GM23338 (cell line): ENCODE results near the gene AGTRAP.

Experiments used
- EZH2 ChIP-seq: fragments of 200-600 bp; sonication (generic); IDR thresholded peaks from one replicate; pipeline ENCODE4 v1.8.0; 2017; ENCODE audit warnings: antibody characterized with exemption, mild to moderate bottlenecking, low read depth; ENCODE audit not compliant: unreplicated experiment
- EZH2phosphoT487 ChIP-seq: fragments of 200-600 bp; sonication (generic); IDR thresholded peaks from one replicate; pipeline ENCODE4 v1.8.1; 2018; ENCODE audit warnings: antibody characterized with exemption; ENCODE audit not compliant: unreplicated experiment
- POLR2AphosphoS5 ChIP-seq: IDR thresholded peaks from 2 replicates; pipeline ENCODE4 v1.6.1; 2016; ENCODE audit warnings: antibody characterized with exemption, low read depth
- ZNF331 ChIP-seq: fragments of 250-450 bp; sonication (Bioruptor Pico); IDR thresholded peaks from 2 replicates; pipeline ENCODE4 v1.5.0; 2020; ENCODE audit warnings: low read depth, mild to moderate bottlenecking, moderate library complexity
- TF ChIP-seq, protein P1 (sequence below), 2 experiments: fragments of 200-600 bp in 1 of 2; sonication (generic) in 1 of 2; conservative IDR thresholded peaks; 2 replicates each; pipeline versions ENCODE4 v1.5.1 to v1.6.1; 2016 to 2017; ENCODE audit warnings: antibody characterized with exemption in 2 of 2, low read depth in 2 of 2, mild to moderate bottlenecking in 2 of 2, moderate library complexity in 1 of 2

DNA sequence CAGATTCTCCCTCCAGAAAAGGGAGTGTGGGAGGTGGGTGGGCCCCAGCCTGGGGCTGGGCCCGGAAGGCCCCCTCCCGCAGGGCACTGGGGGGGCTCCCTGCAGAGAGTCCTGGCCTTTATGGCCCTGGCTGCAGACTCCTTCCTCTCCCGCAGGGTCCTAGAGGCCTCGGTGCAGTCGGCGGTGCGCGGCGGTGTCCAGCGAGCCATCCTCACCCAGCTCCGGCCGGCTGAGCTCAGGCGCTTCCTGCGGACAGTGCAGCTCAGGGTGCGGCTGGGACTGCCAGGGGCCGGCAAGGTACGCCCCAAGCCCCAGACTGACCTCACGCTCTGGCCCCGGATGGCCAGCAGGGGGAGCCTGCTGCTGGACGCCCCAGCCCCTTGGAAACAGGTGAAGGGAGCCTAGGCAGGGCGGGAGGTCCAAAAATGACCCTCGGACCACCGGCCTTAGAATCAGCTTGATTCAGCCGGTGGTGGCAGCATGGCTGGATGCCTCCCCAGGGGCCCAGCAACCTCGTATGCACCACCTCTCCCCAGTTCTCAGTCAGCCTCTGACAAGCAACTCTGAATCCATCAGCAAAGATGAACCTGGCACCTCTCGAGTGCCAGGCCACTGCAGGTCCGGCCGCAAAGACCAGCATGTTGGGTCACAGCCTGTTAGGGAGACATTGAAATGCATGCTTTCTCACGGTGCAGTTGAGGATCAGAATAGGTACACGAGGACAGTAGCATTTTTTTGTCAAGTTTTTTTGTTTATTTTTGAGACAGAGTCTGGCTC is 49.2 kb downstream of the AGTRAP start:
- TF ChIP-seq, protein P1, sequence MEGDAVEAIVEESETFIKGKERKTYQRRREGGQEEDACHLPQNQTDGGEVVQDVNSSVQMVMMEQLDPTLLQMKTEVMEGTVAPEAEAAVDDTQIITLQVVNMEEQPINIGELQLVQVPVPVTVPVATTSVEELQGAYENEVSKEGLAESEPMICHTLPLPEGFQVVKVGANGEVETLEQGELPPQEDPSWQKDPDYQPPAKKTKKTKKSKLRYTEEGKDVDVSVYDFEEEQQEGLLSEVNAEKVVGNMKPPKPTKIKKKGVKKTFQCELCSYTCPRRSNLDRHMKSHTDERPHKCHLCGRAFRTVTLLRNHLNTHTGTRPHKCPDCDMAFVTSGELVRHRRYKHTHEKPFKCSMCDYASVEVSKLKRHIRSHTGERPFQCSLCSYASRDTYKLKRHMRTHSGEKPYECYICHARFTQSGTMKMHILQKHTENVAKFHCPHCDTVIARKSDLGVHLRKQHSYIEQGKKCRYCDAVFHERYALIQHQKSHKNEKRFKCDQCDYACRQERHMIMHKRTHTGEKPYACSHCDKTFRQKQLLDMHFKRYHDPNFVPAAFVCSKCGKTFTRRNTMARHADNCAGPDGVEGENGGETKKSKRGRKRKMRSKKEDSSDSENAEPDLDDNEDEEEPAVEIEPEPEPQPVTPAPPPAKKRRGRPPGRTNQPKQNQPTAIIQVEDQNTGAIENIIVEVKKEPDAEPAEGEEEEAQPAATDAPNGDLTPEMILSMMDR (conservative IDR thresholded peaks at IDR 0.05; ENCODE audit: low read depth in 2 of 2), result peak; percentile 80 to 95
- TF ChIP-seq EZH2, result no peak
- no peak for TF ChIP-seq POLR2AphosphoS5
- no peak for TF ChIP-seq EZH2phosphoT487
- TF ChIP-seq ZNF331 (CRISPR knock-in tag), result no peak
